Osteoblast (primary cell): ENCODE results near the gene CYP4V2. TPM values are rescaled to one million over a fixed set of nuclear protein-coding genes. Genes with fewer than 3 reads are reported as not detected.
"Not testable (repeated sequence)": the region's sequence is repeated elsewhere in the genome, so short reads cannot be mapped to it uniquely, and the experiment has no call there.

ENCODE experiments used
- DNase-seq: peaks from one replicate; pipeline ENCODE4 v3.0.0; 2011; ENCODE audit warnings: low spot score, mixed read lengths; ENCODE audit not compliant: insufficient read length; ENCODE audit errors: missing footprints
- H2AFZ ChIP-seq: 2 replicates; pipeline ENCODE4 v1.6.0; 2011; ENCODE audit warnings: mild to moderate bottlenecking, low read length
- H3K27ac ChIP-seq: 2 replicates; pipeline ENCODE4 v1.5.1; 2011; ENCODE audit warnings: mild to moderate bottlenecking, low read depth, low read length, moderate library complexity
- H3K27me3 ChIP-seq: 2 replicates; pipeline ENCODE4 v1.6.0; 2012; ENCODE audit warnings: mild to moderate bottlenecking, control low read depth, inconsistent platforms, low read length, moderate library complexity; ENCODE audit not compliant: insufficient read depth
- H3K36me3 ChIP-seq: 2 replicates; pipeline ENCODE4 v1.5.1; 2011; ENCODE audit warnings: mild to moderate bottlenecking, low read length, control low read depth, moderate library complexity; ENCODE audit not compliant: insufficient read depth
- H3K4me1 ChIP-seq: 2 replicates; pipeline ENCODE4 v1.5.1; 2011; ENCODE audit warnings: mild to moderate bottlenecking, low read length, control low read depth, moderate library complexity; ENCODE audit not compliant: insufficient read depth
- H3K4me2 ChIP-seq: 2 replicates; pipeline ENCODE4 v1.6.0; 2011; ENCODE audit warnings: mild to moderate bottlenecking, low read length; ENCODE audit not compliant: insufficient read depth
- H3K4me3 ChIP-seq: fragments of 200-600 bp; sonication (generic); 3 replicates; pipeline ENCODE4 v1.5.1; 2012; ENCODE audit warnings: mild to moderate bottlenecking, low read length, inconsistent platforms; ENCODE audit not compliant: insufficient read depth
- H3K79me2 ChIP-seq: 2 replicates; pipeline ENCODE4 v1.6.0; 2012; ENCODE audit warnings: mild to moderate bottlenecking, low read length, control low read depth, inconsistent platforms; ENCODE audit not compliant: insufficient read depth
- H3K9me3 ChIP-seq: 2 replicates; pipeline ENCODE4 v1.5.1; 2011; ENCODE audit warnings: low read depth, low read length, control low read depth
- H4K20me1 ChIP-seq: 2 replicates; pipeline ENCODE4 v1.6.0; 2012; ENCODE audit warnings: mild to moderate bottlenecking, low read length, control low read depth; ENCODE audit not compliant: insufficient read depth
- CTCF ChIP-seq: IDR thresholded peaks from 2 replicates; pipeline ENCODE4 v1.5.1; 2011; ENCODE audit warnings: mild to moderate bottlenecking, low read depth, low read length, moderate library complexity; ENCODE audit errors: extremely low read depth
- total RNA-seq: library from RNA; depleted of rRNA; stranded (reverse); fragments of >200 nt; gene quantifications from 2 replicates; pipeline ENCODE4 v1.2.3, GENCODE V29; 2012

Gene CYP4V2
- total RNA-seq, 1 donor: 29.0 TPM

GRCh38 chr4:186243331-186243730 lies 52.0 kb downstream of the CYP4V2 start:
- Histone ChIP-seq H3K9me3 (no peaks in the 10 kb centered on the region), H3K4me3 (no peak overlapping the region), H3K27ac (no peak overlapping the region), H4K20me1 (no peaks in the 10 kb centered on the region), H3K36me3 (no peaks in the 10 kb centered on the region), H3K4me1 (no peaks in the 10 kb centered on the region), H3K27me3 (no peaks in the 10 kb centered on the region), H3K79me2 (no peaks in the 10 kb centered on the region), H3K4me2 (no peak overlapping the region), H2AFZ (no peak overlapping the region)
- no peak for DNase-seq
- no peak for TF ChIP-seq CTCF

- no peaks in the 10 kb centered on the region for H4K20me1 ChIP-seq
- H3K4me1 ChIP-seq: no peaks in the 10 kb centered on the region
- no peak overlapping the region for H3K27ac ChIP-seq
- no peaks in the 10 kb centered on the region for H3K79me2 ChIP-seq
- no peaks in the 10 kb centered on the region for H3K36me3 ChIP-seq
- no peak for DNase-seq
- no peak for TF ChIP-seq CTCF
- H3K4me2 ChIP-seq: no peak overlapping the region
- H3K27me3 ChIP-seq: no peaks in the 10 kb centered on the region
- no peak overlapping the region for H2AFZ ChIP-seq
- H3K9me3 ChIP-seq: no peaks in the 10 kb centered on the region
- no peak overlapping the region for H3K4me3 ChIP-seq
These were observed 53.5 kb downstream of the CYP4V2 start for GRCh38 chr4:186244835-186245234.

- not testable (repeated sequence) for H3K4me2 ChIP-seq, H3K4me1 ChIP-seq, H3K79me2 ChIP-seq, H3K27ac ChIP-seq, H4K20me1 ChIP-seq, H2AFZ ChIP-seq, H3K27me3 ChIP-seq, H3K9me3 ChIP-seq, H3K36me3 ChIP-seq, H3K4me3 ChIP-seq, DNase-seq
These were observed 55.8 kb downstream of the CYP4V2 start for GRCh38 chr4:186247062-186247752.

- Histone ChIP-seq H3K9me3 (no peaks in the 10 kb centered on the region), H3K27ac (no peak overlapping the region), H4K20me1 (no peaks in the 10 kb centered on the region), H3K79me2 (no peaks in the 10 kb centered on the region), H3K27me3 (no peaks in the 10 kb centered on the region), H2AFZ (no peak overlapping the region), H3K4me1 (no peaks in the 10 kb centered on the region), H3K4me2 (no peak overlapping the region), H3K36me3 (no peaks in the 10 kb centered on the region), H3K4me3 (no peak overlapping the region)
- DNase-seq: no peak
- no peak for TF ChIP-seq CTCF
These were observed 57.3 kb downstream of the CYP4V2 start for GRCh38 chr4:186248643-186249042.
